ENCODE results near the gene BIRC6. TPM values are rescaled to one million over a fixed set of nuclear protein-coding genes. Genes with fewer than 3 reads are reported as not detected.

The BIRC6 gene
- total and polyA plus RNA-seq, 2 donors (not counting 1 experiment from before 2014, with no cell fraction given) = 41.7 to 166 TPM

DNA sequence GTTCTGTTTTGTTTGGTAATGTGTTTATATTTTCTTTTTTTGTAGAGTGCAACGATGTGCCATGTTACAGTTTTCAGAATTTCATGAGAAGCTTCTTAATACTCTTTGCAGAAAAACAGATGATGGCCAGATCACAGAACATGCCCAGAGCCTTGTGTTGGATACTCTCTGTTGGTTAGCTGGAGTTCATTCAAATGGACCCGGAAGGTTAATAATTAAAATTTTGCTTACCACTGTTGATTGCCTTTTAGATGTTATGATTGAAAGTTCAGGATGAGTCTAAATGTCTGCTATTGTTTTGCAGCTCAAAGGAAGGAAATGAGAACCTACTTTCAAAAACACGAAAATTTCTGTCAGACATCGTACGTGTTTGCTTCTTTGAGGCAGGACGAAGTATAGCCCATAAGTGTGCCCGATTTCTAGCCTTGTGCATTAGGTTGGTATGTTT is 85.2 kb downstream of the BIRC6 start:
- Histone ChIP-seq H2AFZ (ENCODE audit: insufficient read depth, low read depth, low read length, poor library complexity, severe bottlenecking) (no peak overlapping the region), H3K27ac (ENCODE audit: low read length in 2 of 2) (no peak overlapping the region), H3K36me3 (replicated peaks in 1 of 2; ENCODE audit: control extremely low read depth in 1 of 2, control insufficient read depth in 1 of 2, extremely low read depth in 1 of 2, insufficient read depth in 2 of 2, low read length in 1 of 2) (peaks cover 18 to 82% of the 10 kb centered on the region in 2 experiments), H3K4me1 (ENCODE audit: control insufficient read depth in 2 of 2, insufficient read depth in 2 of 2, low read length in 2 of 2) (no peaks in the 10 kb centered on the region), H3K4me2 (replicated peaks; ENCODE audit: low read depth, low read length, poor library complexity, severe bottlenecking) (no peak overlapping the region), H3K9ac (ENCODE audit: low read length) (no peak overlapping the region), H3K27me3 (replicated peaks in 1 of 4; ENCODE audit: control extremely low read depth in 1 of 4, control insufficient read depth in 3 of 4, insufficient read depth in 4 of 4, low read length in 3 of 4) (no peaks in the 10 kb centered on the region), H3K79me2 (ENCODE audit: control insufficient read depth, insufficient read depth, low read length) (peaks cover under 1% of the 10 kb centered on the region), H3K4me3 (ENCODE audit: control extremely low read depth in 1 of 5, extremely low read depth in 1 of 5, insufficient read depth in 1 of 5, low read depth in 2 of 5, low read length in 4 of 5) (no peak overlapping the region), H3K9me3 (ENCODE audit: control extremely low read depth in 1 of 3, control insufficient read depth in 2 of 3, insufficient read depth in 1 of 3, low read length in 2 of 3) (peaks cover 0 to 1% (median 0%) of the 10 kb centered on the region in 3 donors), H4K20me1 (ENCODE audit: control insufficient read depth, insufficient read depth, low read length, poor library complexity, severe bottlenecking) (no peaks in the 10 kb centered on the region)
- DNase-seq (no peak), ATAC-seq (ENCODE audit: low read depth) (no peak)
- intact Hi-C loops (cut with micrococcal nuclease) = no loop called here
- ChIA-PET CTCF (no interaction called here), POLR2A (no interaction called here)
- no peak overlapping the region for H3K27ac Mint-ChIP-seq
- H3K4me1 Mint-ChIP-seq = no peaks in the 10 kb centered on the region
- H3K27me3 Mint-ChIP-seq = no peaks in the 10 kb centered on the region
- no peak overlapping the region for H3K4me3 Mint-ChIP-seq
- no peaks in the 10 kb centered on the region for H3K9me3 Mint-ChIP-seq (ENCODE audit: insufficient read depth)
- TF ChIP-seq EZH2 (IDR thresholded peaks at IDR 0.05; ENCODE audit: borderline replicate concordance, insufficient read depth, low read depth, low read length, poor library complexity, severe bottlenecking) = no peak
- TF ChIP-seq, protein P1, sequence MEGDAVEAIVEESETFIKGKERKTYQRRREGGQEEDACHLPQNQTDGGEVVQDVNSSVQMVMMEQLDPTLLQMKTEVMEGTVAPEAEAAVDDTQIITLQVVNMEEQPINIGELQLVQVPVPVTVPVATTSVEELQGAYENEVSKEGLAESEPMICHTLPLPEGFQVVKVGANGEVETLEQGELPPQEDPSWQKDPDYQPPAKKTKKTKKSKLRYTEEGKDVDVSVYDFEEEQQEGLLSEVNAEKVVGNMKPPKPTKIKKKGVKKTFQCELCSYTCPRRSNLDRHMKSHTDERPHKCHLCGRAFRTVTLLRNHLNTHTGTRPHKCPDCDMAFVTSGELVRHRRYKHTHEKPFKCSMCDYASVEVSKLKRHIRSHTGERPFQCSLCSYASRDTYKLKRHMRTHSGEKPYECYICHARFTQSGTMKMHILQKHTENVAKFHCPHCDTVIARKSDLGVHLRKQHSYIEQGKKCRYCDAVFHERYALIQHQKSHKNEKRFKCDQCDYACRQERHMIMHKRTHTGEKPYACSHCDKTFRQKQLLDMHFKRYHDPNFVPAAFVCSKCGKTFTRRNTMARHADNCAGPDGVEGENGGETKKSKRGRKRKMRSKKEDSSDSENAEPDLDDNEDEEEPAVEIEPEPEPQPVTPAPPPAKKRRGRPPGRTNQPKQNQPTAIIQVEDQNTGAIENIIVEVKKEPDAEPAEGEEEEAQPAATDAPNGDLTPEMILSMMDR (IDR thresholded peaks at IDR 0.05) = no peak
- WGBS (ENCODE audit: insufficient coverage) = 100% methylated on average over 6 of the region's 7 CpGs

DNA sequence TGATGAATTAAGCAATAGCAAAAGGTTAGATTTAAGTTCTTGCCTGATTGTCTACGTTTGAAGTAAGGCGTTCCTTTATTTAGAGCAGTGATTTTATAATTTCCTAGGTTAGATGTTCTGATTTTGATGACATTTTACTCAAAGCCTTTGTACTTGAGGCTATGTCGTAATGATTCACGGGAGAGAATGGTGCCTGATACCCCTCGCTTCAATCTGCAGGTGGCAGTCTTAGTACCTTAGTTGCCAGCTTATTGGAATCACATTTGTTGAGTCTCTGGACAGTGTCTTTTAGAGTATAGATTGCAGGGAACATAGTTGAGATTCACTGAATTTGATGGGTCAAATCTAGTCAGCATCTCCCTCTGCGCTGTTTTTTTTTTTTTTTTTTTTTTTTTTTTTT is 89.5 kb downstream of the BIRC6 start:
- H3K36me3 ChIP-seq (replicated peaks in 1 of 2; ENCODE audit: control extremely low read depth in 1 of 2, control insufficient read depth in 1 of 2, extremely low read depth in 1 of 2, insufficient read depth in 2 of 2, low read length in 1 of 2) = peaks cover 16 to 59% of the 10 kb centered on the region in 2 experiments
- no peak overlapping the region for H3K27ac Mint-ChIP-seq
- no peak overlapping the region for H2AFZ ChIP-seq (ENCODE audit: insufficient read depth, low read depth, low read length, poor library complexity, severe bottlenecking)
- H3K27me3 ChIP-seq (replicated peaks in 1 of 4; ENCODE audit: control extremely low read depth in 1 of 4, control insufficient read depth in 3 of 4, insufficient read depth in 4 of 4, low read length in 3 of 4) = no peaks in the 10 kb centered on the region
- no peaks in the 10 kb centered on the region for H3K79me2 ChIP-seq (ENCODE audit: control insufficient read depth, insufficient read depth, low read length)
- no peak overlapping the region for H3K9ac ChIP-seq (ENCODE audit: low read length)
- H3K27ac ChIP-seq (ENCODE audit: low read length in 2 of 2) = no peak overlapping the region
- no peak overlapping the region for H3K4me2 ChIP-seq (replicated peaks; ENCODE audit: low read depth, low read length, poor library complexity, severe bottlenecking)
- no peaks in the 10 kb centered on the region for H3K27me3 Mint-ChIP-seq
- TF ChIP-seq, protein P1 (IDR thresholded peaks at IDR 0.05) = no peak
- no peak for TF ChIP-seq EZH2 (IDR thresholded peaks at IDR 0.05; ENCODE audit: borderline replicate concordance, insufficient read depth, low read depth, low read length, poor library complexity, severe bottlenecking)
- H3K4me1 Mint-ChIP-seq = no peaks in the 10 kb centered on the region
- POLR2A ChIA-PET = no interaction called here
- H3K4me3 Mint-ChIP-seq = no peak overlapping the region
- CTCF ChIA-PET = no interaction called here
- H4K20me1 ChIP-seq (ENCODE audit: control insufficient read depth, insufficient read depth, low read length, poor library complexity, severe bottlenecking) = no peaks in the 10 kb centered on the region
- peaks cover 0 to 1% (median 0%) of the 10 kb centered on the region in 3 donors for H3K9me3 ChIP-seq (ENCODE audit: control extremely low read depth in 1 of 3, control insufficient read depth in 2 of 3, insufficient read depth in 1 of 3, low read length in 2 of 3)
- intact Hi-C loops (cut with micrococcal nuclease) = no loop called here
- no peak overlapping the region for H3K4me3 ChIP-seq (ENCODE audit: control extremely low read depth in 1 of 5, extremely low read depth in 1 of 5, insufficient read depth in 1 of 5, low read depth in 2 of 5, low read length in 4 of 5)
- no peaks in the 10 kb centered on the region for H3K9me3 Mint-ChIP-seq (ENCODE audit: insufficient read depth)
- ATAC-seq (ENCODE audit: low read depth) (no peak), DNase-seq (no peak)
- 94% methylated on average over 5 of the region's 6 CpGs for WGBS (ENCODE audit: insufficient coverage)
- H3K4me1 ChIP-seq (ENCODE audit: control insufficient read depth in 2 of 2, insufficient read depth in 2 of 2, low read length in 2 of 2) = no peaks in the 10 kb centered on the region
